Peyer's patch (tissue), 4 donors: Measurements from ENCODE around the gene PTPRQ.

Source experiments
- POLR2A ChIP-seq, 2 donors: fragments of 450-650 bp; IDR thresholded peaks; one replicate each; pipeline ENCODE4 v1.5.1; 2017; ENCODE audit warnings: antibody characterized with exemption in 2 of 2, mild to moderate bottlenecking in 2 of 2, moderate library complexity in 2 of 2
- TF ChIP-seq, protein P1 (sequence below), 6 experiments: fragments of 450-650 bp in 4 of 6; fragments of 200-600 bp in 2 of 6; sonication (generic) in 1 of 6; IDR thresholded peaks; one replicate each; pipeline ENCODE4 v1.5.1; 2017 to 2019; ENCODE audit warnings: antibody characterized with exemption in 6 of 6, mild to moderate bottlenecking in 3 of 6, moderate library complexity in 1 of 6

DNA sequence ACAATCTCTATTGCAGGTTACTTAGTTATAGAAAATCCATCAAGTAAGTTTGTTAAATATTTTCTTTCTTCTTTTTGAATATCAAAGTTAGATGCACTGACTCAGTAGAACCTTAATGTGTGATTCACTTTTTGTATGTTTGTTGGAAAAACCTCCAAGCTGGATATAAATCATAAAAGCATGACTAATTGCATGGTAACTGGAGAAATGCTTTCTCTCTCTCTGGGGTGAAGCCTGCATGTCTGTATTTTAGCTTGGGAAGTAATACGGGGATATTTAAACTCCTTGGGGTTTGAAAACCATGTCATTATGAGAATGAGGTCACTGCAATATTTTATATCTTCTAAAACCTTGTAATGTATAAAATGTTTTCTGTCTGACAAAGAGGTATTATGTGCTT lies 204.8 kb downstream of the PTPRQ start:
- TF ChIP-seq, protein P1, sequence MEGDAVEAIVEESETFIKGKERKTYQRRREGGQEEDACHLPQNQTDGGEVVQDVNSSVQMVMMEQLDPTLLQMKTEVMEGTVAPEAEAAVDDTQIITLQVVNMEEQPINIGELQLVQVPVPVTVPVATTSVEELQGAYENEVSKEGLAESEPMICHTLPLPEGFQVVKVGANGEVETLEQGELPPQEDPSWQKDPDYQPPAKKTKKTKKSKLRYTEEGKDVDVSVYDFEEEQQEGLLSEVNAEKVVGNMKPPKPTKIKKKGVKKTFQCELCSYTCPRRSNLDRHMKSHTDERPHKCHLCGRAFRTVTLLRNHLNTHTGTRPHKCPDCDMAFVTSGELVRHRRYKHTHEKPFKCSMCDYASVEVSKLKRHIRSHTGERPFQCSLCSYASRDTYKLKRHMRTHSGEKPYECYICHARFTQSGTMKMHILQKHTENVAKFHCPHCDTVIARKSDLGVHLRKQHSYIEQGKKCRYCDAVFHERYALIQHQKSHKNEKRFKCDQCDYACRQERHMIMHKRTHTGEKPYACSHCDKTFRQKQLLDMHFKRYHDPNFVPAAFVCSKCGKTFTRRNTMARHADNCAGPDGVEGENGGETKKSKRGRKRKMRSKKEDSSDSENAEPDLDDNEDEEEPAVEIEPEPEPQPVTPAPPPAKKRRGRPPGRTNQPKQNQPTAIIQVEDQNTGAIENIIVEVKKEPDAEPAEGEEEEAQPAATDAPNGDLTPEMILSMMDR (IDR thresholded peaks at IDR 0.05), result no peak
- no peak for TF ChIP-seq POLR2A (IDR thresholded peaks at IDR 0.05)
